LNCaP clone FGC (cell line): ENCODE results near the gene PDK1.

ENCODE experiments used
- DNase-seq: peaks from one replicate; pipeline ENCODE4 v3.0.0-alpha.2; 2011; ENCODE audit warnings: low read depth
- H3K4me3 ChIP-seq: 2 replicates; pipeline ENCODE4 v1.5.1; 2011; ENCODE audit warnings: mild to moderate bottlenecking, low read depth, low read length, control low read depth
- TF ChIP-seq, protein P1 (sequence below): IDR thresholded peaks from 2 replicates; pipeline ENCODE4 v1.5.1; 2012; ENCODE audit warnings: mild to moderate bottlenecking; ENCODE audit not compliant: control insufficient read depth, insufficient read depth; ENCODE audit errors: extremely low read depth

The PDK1 gene

DNA sequence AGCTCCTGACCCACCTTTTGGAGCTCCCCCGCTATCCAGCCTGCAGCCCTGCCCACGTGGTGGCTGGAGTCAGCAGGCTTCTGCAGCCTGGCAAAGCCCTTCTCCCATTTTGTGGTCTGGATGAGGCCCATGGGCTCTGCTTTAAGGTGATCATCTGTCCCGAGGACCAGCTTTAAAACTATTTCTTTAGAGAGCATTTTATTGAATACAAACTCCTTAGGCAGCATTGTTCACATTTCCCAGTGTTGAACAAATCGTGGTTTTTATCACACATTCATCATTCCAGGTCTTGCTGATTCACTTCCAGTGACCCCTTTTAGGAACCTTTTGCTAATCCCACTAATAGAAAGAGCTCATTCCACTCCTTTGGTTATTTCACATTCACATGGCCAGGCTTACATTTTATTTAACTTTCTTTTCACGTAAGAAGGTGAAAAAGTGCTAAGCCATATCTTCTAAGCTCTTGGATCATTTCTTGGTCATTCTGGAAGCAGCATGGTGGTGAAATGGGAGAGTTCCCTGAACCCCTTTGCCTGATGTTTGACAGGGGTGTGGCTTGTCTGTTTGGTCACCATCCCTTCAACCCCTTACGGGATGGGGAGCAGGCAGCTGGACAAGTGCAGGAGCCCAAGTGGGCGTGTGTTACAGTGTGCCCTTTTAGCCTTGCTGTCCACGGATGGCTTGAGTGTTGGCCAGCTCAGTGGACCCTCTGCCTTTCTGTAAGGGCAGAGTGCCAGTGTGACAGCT is 99.4 kb downstream of the PDK1 start:
- no peak overlapping the region for H3K4me3 ChIP-seq
- TF ChIP-seq, protein P1, sequence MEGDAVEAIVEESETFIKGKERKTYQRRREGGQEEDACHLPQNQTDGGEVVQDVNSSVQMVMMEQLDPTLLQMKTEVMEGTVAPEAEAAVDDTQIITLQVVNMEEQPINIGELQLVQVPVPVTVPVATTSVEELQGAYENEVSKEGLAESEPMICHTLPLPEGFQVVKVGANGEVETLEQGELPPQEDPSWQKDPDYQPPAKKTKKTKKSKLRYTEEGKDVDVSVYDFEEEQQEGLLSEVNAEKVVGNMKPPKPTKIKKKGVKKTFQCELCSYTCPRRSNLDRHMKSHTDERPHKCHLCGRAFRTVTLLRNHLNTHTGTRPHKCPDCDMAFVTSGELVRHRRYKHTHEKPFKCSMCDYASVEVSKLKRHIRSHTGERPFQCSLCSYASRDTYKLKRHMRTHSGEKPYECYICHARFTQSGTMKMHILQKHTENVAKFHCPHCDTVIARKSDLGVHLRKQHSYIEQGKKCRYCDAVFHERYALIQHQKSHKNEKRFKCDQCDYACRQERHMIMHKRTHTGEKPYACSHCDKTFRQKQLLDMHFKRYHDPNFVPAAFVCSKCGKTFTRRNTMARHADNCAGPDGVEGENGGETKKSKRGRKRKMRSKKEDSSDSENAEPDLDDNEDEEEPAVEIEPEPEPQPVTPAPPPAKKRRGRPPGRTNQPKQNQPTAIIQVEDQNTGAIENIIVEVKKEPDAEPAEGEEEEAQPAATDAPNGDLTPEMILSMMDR: no peak
- no peak for DNase-seq

DNA sequence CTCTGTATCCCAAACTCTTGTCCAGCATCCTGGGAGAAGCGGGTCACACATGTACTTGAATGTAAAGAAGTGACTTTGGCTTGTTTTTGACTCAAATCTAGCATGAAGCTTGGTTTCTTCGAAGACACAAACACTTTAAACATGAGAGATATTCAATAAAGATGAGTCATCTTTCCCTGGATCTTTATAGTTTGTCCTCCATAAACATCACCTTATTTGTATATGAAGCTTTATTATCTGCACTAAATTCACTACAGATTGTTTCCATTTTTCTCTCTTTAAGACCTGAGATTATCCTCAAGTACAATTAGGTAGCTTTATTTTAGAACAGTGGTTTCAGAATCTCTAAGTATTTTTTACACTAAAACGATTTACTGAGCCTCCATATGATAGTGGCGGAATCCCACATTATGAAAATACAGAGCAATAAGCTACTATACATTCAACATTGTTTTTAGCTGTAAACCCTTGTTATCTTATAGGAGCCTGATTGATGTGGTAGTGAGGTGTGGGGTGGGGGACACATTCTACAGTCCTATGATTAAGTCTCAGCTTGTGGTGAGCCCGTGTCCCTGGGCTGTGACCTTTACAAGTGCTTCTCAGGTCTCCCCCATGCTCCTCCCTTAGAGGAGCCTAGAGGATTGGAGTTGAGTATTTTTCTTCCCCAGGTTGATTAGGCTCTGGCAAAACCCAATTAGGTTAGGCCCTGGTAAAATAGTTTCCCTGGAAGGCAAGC is 100.1 kb downstream of the PDK1 start:
- TF ChIP-seq, protein P1: no peak
- no peak overlapping the region for H3K4me3 ChIP-seq
- no peak for DNase-seq
